ENCODE data around the gene GRID1. TPM values are rescaled to one million over a fixed set of nuclear protein-coding genes. Genes with fewer than 3 reads are reported as not detected.

GRID1 gene
- total RNA-seq, 1 experiment from 2014 or later: not detected

GRCh38 chr10:85645053-85645452 is 721.5 kb downstream of the GRID1 start:
- no peak overlapping the region for H2AFZ ChIP-seq (ENCODE audit: low read length)
- no peaks in the 10 kb centered on the region for H3F3A ChIP-seq (ENCODE audit: low read length, unreplicated experiment)
- H3K79me2 ChIP-seq (ENCODE audit: low read length): no peaks in the 10 kb centered on the region
- CTCF ChIA-PET: no interaction called here
- BruUV-seq (replicated peaks): no TSS peak
- ATAC-seq: no peak
- H3K4me1 ChIP-seq (ENCODE audit: insufficient read depth, low read length): peaks cover 32% of the 10 kb centered on the region
- H3K27ac ChIP-seq (ENCODE audit: low read length): no peak overlapping the region
- H3K4me2 ChIP-seq (ENCODE audit: low read length): no peak overlapping the region
- POLR2A ChIA-PET (ENCODE audit: unreplicated experiment): no interaction called here
- TF ChIP-seq CTCF (conservative IDR thresholded peaks at IDR 0.05; ENCODE audit: low read depth, low read length): no peak
- no peak for TF ChIP-seq EZH2phosphoT487 (IDR thresholded peaks at IDR 0.05; ENCODE audit: borderline replicate concordance, low read length)
- TF ChIP-seq EZH2 (IDR thresholded peaks at IDR 0.05; ENCODE audit: low read length, unreplicated experiment): no peak
- no peak for DNase-seq
- H3K27me3 ChIP-seq (ENCODE audit: low read length): no peaks in the 10 kb centered on the region
- H4K20me1 ChIP-seq (ENCODE audit: low read length): no peaks in the 10 kb centered on the region
- no peaks in the 10 kb centered on the region for H3K9me3 ChIP-seq (ENCODE audit: low read length)
- no peaks in the 10 kb centered on the region for H3K9me2 ChIP-seq (replicated peaks; ENCODE audit: low read length)
- no peaks in the 10 kb centered on the region for H3K36me3 ChIP-seq (ENCODE audit: low read depth, low read length)
- intact Hi-C loops (cut with micrococcal nuclease): no loop called here
- H3K4me3 ChIP-seq (ENCODE audit: low read length): no peak overlapping the region
- H3K9ac ChIP-seq (ENCODE audit: low read length): no peak overlapping the region

GRCh38 chr10:85643845-85644525 is 722.6 kb downstream of the GRID1 start:
- Histone ChIP-seq H3F3A (ENCODE audit: low read length, unreplicated experiment) (no peaks in the 10 kb centered on the region), H2AFZ (ENCODE audit: low read length) (no peak overlapping the region), H3K9me3 (ENCODE audit: low read length) (no peaks in the 10 kb centered on the region), H3K4me2 (ENCODE audit: low read length) (peak overlapping the region; percentile 67; the same call in 1 of the 2 replicates), H3K36me3 (ENCODE audit: low read depth, low read length) (no peaks in the 10 kb centered on the region), H3K27ac (ENCODE audit: low read length) (peak overlapping the region; percentile 85), H3K9me2 (replicated peaks; ENCODE audit: low read length) (no peaks in the 10 kb centered on the region), H4K20me1 (ENCODE audit: low read length) (no peaks in the 10 kb centered on the region), H3K27me3 (ENCODE audit: low read length) (no peaks in the 10 kb centered on the region), H3K4me1 (ENCODE audit: insufficient read depth, low read length) (peaks cover 32% of the 10 kb centered on the region), H3K79me2 (ENCODE audit: low read length) (no peaks in the 10 kb centered on the region), H3K9ac (ENCODE audit: low read length) (no peak overlapping the region), H3K4me3 (ENCODE audit: low read length) (no peak overlapping the region)
- peak; percentile 63 for DNase-seq
- no peak for ATAC-seq
- intact Hi-C loops (cut with micrococcal nuclease): no loop called here
- ChIA-PET CTCF (no interaction called here), POLR2A (ENCODE audit: unreplicated experiment) (no interaction called here)
- no TSS peak for BruUV-seq (replicated peaks)
- TF ChIP-seq EZH2phosphoT487 (IDR thresholded peaks at IDR 0.05; ENCODE audit: borderline replicate concordance, low read length) (no peak), CTCF (conservative IDR thresholded peaks at IDR 0.05; ENCODE audit: low read depth, low read length) (no peak), EZH2 (IDR thresholded peaks at IDR 0.05; ENCODE audit: low read length, unreplicated experiment) (no peak)

- Histone ChIP-seq H2AFZ (ENCODE audit: low read length) (no peak overlapping the region), H3K4me3 (ENCODE audit: low read length) (no peak overlapping the region), H3K4me1 (ENCODE audit: insufficient read depth, low read length) (peaks cover 32% of the 10 kb centered on the region), H3K36me3 (ENCODE audit: low read depth, low read length) (no peaks in the 10 kb centered on the region), H4K20me1 (ENCODE audit: low read length) (no peaks in the 10 kb centered on the region), H3K27ac (ENCODE audit: low read length) (peak overlapping the region; percentile 85), H3K9me3 (ENCODE audit: low read length) (no peaks in the 10 kb centered on the region), H3K9me2 (replicated peaks; ENCODE audit: low read length) (no peaks in the 10 kb centered on the region), H3K4me2 (ENCODE audit: low read length) (peak overlapping the region; percentile 67), H3F3A (ENCODE audit: low read length, unreplicated experiment) (no peaks in the 10 kb centered on the region), H3K9ac (ENCODE audit: low read length) (0 out of 2 replicates have a peak overlapping the region, but pooled peaks have one; percentile 8), H3K79me2 (ENCODE audit: low read length) (no peaks in the 10 kb centered on the region), H3K27me3 (ENCODE audit: low read length) (no peaks in the 10 kb centered on the region)
- ChIA-PET CTCF (no interaction called here), POLR2A (ENCODE audit: unreplicated experiment) (no interaction called here)
- intact Hi-C loops (cut with micrococcal nuclease): no loop called here
- DNase-seq (no peak), ATAC-seq (no peak)
- no TSS peak for BruUV-seq (replicated peaks)
- TF ChIP-seq EZH2 (IDR thresholded peaks at IDR 0.05; ENCODE audit: low read length, unreplicated experiment) (no peak), CTCF (conservative IDR thresholded peaks at IDR 0.05; ENCODE audit: low read depth, low read length) (no peak), EZH2phosphoT487 (IDR thresholded peaks at IDR 0.05; ENCODE audit: borderline replicate concordance, low read length) (no peak)
Observed at GRCh38 chr10:85643171-85643844, 723.3 kb downstream of the GRID1 start.

Measured in PC-3 (cell line).